Forelimb muscle (tissue), 1 donor: Measurements from ENCODE around the gene PCDHGA5. TPM values are rescaled to one million over a fixed set of nuclear protein-coding genes. Genes with fewer than 3 reads are reported as not detected.
"Not testable (repeated sequence)": the region's sequence is repeated elsewhere in the genome, so short reads cannot be mapped to it uniquely, and the experiment has no call there.

Experiments
- DNase-seq: peaks from one replicate; pipeline ENCODE4 v3.0.0-alpha.2; 2013; ENCODE audit warnings: low read depth
- polyA plus RNA-seq: library from polyadenylated mRNA; unstranded; fragments of 120-200 nt; gene quantifications from one replicate; pipeline ENCODE4 v1.2.1, GENCODE V29; 2013; ENCODE audit not compliant: insufficient read length

Gene PCDHGA5
- polyA plus RNA-seq, result 2.6 TPM

DNA sequence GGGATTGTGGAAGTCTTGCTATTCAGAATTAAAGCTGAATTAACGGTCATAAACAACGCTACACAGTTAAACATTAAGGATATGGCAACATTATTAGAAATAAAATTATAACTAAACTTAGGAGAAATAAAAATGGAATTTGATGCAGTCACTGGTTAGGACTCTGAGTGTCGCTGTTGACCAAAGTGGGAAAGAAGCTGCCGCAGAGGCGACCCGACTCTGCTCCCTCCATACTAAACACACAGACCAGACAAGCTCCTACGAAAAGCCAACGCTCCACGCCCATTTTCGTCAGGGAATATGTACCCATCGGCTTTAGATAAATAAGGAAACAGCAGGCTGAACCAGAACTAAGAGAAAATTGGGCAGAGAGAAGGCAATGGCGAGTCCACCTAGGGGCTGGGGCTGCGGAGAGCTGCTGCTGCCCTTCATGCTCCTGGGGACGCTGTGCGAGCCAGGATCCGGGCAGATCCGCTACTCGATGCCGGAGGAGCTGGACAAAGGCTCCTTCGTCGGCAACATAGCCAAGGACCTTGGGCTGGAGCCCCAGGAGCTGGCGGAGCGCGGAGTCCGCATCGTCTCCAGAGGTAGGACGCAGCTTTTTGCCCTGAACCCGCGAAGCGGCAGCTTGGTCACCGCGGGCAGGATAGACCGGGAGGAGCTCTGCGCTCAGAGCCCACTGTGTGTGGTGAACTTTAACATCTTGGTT lies at the start of gene PCDHGA5:
Gene PCDHGA5 (plus strand): TSS at position 211 of the 709 bp plus-strand sequence. CDS start 169 bp downstream, at position 380.
- no peak for DNase-seq

DNA sequence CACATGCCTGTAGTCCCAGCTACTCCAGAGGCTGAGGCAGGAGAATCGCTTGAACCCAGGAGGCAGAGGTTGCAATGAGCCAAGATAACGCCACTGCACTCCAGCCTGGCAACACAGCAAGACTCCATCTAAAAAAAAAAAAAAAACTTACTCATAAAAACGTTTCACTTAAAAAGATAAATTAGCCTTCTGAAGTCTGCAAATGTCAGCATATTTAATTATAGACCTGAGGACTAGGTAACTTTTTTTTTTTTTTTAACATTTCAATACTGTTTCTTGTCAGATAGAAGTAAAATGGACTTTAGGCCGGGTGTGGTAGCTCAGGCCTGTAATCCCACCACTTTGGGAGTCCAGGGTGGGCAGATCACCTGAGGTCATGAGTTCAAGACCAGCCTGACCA lies 47.0 kb upstream of the PCDHGA5 start:
- DNase-seq, result not testable (repeated sequence)

DNA sequence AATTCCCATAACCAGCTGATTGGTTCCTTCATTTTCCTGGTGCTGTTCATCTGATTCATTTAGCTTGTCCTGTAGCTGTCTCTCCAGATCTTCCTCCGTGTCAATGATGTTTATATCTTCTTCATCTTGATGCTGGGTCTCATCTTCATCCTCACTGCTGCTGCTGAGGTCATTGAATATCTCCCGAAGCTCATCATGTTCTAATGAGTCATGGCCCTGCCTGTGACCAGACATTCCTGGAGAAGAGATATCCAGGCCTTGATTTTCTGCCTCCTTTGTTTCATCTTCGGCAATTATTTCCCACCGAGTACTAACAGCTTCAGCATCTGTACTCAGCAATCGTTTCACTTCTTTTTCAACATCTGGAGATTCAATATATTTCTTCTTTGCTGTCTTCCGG lies 44.8 kb upstream of the PCDHGA5 start:
- DNase-seq, result no peak

DNA sequence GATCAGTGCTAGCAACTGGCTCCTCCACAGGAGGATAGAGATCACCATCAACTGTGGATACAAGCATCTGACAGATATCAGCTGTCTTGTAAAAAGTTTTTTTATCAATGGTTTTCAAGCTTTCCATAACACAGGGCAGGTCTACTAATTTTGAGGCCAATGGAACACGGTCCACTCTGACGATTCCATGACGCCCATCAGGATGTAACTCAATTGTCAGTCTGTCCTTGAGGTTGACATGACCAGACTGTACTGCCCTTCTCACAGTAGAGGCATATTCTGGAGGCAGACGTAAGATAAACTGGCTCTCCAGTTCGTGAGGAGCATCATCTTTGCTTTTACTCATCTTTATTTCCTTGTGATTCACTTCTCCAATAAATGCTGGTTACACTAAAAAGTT lies 44.3 kb upstream of the PCDHGA5 start:
- no peak for DNase-seq

DNA sequence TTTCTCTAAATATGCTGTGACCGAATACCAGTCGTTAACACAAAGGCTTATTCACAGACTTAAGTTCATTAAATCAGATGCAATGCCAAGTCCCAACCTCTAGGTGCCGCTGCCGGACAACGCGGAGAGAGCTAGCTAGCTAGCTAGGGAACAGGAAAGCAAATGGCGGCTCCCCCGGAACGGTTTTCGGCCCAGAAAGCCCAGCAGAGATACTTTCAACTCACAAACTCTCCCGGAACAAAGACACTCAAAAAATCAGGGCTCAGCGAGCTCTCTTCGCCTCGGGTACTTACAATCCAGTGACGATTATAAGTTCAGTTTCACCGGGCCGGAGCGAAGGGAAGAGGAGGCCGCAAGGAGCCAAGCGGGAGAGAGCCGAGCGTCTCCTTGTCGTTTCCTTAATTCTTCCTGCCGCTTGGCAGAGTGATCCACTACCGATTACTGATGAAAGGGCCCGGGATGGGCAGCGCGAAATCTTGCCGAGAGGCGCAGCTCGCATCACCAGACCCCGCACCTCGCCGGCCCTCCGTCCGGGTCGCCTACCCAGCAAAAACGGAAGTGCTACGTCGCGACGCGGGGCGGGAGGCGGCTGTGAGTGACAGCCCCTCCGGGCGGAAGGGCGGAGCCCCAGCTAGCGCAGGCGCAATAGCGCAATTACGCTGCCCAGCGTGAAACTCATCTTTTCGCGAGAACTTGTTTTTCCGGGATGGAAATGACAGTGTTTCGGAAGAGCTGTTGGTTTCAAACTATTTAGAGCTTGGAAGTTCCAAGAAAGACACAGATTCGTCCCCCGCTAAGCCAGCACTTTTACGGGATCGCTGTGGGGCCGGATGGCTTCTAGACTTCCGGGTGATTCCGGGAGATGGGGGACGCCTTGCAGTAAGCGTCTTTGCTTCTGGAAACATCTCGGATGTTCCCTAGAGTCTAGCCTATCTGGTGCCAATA lies 43.5 kb upstream of the PCDHGA5 start, which contains the start of gene TAF7:
Gene TAF7 (minus strand): TSS at position 560 of the 945 bp plus-strand sequence. CDS start 740 bp downstream, outside the sequence.
- DNase-seq, result peak; percentile 84

DNA sequence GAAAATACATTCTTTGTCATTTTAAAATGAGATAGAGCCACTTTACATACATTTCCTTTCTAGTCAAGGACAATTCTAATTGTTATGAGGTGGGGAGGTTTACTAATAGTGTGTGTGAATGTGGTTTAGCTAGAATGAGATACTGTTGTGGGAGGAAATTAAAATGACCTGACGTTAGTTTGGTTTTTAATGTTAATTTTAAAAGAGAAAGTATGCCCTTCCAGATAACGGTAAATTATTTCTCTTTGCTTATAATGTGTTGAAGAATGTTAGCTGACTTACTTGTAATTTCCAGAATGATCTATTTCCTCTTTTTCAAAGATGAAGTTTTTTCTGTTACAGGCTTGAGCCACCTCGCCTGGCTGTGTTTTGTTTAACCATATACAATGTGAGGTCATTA lies 41.7 kb upstream of the PCDHGA5 start:
- DNase-seq, result no peak

DNA sequence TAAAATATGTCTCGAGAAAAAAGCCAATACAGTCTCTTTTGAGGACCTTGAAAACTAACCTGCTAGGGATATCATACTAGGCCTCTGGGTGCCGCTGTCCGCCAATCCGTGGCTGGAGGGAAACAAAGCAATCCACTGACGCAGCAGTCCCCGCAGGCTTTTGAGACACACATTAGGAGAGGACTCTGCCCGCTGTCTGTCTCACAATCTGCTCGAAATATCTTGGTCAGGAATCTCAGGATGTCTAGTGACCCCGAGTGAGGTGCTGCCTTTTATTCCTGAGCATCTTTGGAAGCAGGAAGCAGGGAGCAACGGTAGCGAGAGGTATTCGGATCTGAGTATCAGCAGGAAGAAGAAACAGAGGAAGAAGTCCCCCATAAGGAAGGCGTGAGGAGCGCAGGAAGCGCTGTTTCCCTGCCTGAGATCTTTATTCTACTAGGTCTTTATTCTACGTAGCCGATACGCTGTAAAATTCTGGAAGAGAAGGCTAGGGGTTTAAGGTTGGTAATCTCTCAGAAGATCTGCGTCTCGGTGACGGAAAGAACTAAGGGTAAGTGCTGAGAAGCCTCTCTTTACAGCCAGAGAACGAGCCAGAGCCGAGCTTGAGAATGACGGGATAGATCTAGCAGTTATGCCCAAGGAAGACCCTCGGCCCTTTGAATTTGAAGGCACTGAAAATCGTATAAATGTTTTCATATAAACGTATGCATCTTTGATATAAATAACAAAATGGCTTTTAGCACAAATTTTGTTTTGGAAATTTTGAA lies 37.7 kb upstream of the PCDHGA5 start:
- DNase-seq, result no peak

DNA sequence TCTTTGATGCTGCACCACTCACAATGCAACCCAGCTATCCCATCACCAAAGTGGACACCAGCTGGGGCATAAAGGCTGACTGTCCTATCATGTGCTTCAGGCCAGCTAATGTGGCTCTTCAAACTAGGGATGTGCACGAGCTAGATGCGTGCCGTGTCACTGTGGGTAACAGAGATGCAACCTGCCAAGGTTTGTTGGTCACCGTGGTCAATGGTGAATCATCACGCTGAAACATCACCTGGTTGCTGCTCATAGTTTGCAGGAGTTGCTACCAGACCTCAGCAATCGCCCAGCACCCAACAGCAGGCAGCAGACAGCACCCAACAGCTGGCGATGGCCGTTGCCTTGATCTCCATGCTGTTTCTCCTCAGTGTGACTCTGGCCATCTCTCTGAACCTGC lies 35.7 kb upstream of the PCDHGA5 start:
- DNase-seq, result no peak

DNA sequence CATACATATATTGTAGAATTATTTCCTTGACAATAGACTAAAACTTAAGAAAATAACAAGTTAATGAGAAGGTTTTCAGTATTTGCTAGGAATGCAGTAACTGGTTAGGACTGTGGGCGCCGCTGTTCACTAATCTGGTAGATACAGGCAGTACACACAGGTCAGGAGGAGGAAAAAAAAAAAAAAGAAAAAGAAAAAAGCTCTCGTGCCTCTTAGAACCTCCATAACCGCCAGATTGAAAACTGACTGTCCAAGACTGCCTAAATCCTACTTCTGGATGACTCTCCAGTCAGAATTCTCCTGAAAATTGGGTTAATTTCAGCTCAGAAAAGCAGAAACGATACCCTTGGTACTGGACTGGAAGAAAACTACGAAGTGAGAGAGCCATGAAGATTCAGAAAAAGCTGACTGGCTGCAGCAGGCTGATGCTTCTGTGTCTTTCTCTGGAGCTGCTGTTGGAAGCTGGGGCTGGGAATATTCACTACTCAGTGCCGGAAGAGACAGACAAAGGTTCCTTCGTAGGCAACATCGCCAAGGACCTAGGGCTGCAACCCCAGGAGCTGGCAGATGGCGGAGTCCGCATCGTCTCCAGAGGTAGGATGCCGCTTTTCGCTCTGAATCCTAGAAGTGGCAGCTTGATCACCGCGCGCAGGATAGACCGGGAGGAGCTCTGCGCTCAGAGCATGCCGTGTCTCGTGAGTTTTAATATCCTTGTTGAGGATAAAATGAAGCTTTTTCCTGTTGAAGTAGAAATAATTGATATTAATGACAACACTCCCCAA lies 33.5 kb upstream of the PCDHGA5 start, which contains the start of gene PCDHGA1:
Gene PCDHGA1 (plus strand): TSS at position 216 of the 782 bp plus-strand sequence.
- DNase-seq, result no peak

DNA sequence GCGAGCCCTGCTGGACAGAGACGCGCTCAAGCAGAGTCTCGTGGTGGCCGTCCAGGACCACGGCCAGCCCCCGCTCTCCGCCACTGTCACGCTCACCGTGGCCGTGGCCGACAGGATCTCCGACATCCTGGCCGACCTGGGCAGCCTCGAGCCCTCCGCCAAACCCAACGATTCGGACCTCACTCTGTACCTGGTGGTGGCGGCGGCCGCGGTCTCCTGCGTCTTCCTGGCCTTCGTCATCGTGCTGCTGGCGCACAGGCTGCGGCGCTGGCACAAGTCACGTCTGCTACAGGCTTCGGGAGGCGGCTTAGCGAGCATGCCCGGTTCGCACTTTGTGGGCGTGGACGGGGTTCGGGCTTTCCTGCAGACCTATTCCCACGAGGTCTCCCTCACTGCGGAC lies 31.4 kb upstream of the PCDHGA5 start:
- DNase-seq, result not testable (repeated sequence)

DNA sequence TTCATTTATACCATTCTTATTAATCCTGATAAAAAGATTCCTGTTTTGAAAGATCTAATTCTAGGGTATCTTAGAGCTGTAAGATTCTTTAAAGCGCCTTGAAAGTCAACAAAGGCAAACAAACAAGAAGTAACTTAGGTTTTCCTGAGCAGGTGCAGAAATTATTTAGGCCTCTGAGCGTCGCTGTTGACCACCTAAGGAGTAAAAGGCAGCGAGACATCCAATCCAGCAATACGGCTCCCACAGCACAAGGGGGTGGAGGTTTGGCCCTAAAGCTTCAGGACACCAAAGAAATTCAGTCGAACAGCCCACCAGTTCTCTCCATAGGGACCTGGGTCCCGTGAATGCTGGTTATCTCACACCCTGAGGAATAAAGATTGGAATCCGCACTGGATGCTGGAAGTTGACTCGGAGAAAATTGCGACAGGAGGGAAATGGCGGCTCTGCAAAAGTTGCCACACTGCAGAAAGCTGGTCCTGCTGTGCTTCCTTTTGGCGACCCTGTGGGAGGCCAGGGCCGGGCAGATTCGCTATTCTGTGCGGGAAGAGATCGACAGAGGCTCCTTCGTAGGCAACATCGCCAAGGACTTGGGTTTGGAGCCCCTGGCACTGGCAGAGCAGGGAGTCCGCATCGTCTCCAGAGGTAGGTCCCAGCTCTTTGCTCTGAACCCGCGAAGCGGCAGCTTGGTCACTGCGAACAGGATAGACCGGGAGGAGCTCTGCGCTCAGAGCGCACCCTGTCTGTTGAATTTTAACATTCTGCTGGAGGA lies 25.2 kb upstream of the PCDHGA5 start, which contains the start of gene PCDHGA2:
Gene PCDHGA2 (plus strand): TSS at position 223 of the 769 bp plus-strand sequence.
- DNase-seq, result no peak

DNA sequence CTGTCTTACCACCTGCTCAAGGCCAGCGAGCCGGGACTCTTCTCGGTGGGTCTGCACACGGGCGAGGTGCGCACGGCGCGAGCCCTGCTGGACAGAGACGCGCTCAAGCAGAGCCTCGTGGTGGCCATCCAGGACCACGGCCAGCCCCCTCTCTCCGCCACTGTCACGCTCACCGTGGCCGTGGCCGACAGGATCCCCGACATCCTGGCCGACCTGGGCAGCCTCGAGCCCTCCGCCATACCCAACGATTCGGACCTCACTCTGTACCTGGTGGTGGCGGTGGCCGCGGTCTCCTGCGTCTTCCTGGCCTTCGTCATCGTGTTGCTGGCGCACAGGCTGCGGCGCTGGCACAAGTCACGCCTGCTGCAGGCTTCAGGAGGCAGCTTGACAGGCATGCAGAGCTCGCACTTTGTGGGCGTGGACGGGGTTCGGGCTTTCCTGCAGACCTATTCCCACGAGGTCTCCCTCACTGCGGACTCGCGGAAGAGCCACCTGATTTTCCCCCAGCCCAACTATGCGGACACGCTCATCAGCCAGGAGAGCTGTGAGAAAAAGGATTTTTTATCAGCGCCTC lies 23.1 kb upstream of the PCDHGA5 start:
- DNase-seq, result not testable (repeated sequence)

DNA sequence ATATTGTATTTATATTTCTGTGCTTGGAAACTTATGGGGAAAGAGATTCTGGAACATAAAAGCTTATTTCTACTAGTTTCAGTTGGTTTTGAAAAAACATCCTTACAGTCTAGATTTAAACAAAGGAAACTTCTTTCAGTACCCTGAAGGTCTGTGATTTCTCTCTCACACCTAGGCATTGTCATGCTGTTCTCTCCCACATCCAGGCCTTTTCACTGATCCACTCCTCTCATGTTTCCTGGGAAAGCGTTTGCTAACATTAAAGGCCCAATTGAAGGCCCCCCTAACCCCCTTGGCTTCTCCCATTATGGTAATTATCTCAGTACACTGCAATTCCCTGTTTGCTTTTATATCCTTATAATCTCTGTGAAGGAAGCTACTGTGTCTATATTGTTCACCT lies 21.2 kb upstream of the PCDHGA5 start:
- DNase-seq, result no peak

DNA sequence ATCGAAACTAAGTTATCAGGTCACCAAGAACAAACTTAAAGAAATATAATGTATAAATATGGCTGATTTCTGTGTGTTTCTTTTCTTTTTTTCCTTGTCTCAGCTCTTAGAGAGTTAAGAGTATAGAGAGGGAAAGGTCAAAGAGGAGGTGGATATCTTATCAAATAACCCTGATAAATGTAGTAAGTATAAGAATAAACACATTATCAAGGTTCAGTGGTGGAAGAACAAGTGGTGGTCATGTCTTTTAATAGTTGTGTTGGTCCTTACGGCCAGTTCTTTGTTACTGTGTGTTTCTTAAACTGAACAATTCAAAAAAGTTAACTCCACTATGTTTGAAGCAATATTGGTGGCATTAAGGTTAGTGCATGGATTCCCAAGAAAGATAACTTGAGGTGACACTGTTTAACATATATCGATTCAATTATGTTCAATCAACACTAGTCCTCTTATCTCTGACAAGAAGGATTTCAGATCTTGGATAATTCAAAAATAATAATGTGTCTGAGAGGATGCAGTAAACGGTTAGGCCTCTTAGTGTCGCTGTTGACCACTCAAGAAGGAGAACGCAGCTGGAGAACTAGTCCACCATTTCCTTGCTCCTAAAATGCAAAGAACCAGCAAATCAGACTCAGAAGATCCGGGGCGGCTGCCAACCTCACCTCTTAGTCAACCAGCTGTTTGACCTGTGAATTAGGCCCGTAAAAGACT lies 20.6 kb upstream of the PCDHGA5 start, which contains the start of gene PCDHGA3:
Gene PCDHGA3 (plus strand): TSS at position 588 of the 711 bp plus-strand sequence. CDS start 205 bp downstream, outside the sequence.
- DNase-seq, result no peak

DNA sequence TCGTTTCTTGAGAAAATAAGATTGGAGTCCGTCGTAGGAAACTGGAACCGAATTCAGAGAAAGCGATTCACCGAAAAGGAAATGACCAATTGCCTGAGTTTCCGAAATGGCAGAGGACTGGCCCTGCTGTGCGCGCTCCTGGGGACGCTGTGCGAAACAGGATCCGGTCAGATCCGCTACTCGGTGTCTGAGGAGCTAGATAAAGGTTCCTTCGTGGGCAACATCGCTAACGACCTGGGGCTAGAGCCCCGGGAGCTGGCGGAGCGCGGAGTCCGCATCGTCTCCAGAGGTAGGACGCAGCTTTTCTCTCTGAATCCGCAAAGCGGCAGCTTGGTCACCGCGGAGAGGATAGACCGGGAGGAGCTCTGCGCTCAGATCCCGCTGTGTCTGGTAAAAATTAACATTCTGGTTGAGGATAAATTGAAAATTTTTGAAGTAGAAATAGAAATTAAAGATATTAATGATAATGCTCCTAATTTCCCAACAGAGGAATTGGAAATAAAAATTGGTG lies 20.0 kb upstream of the PCDHGA5 start:
- DNase-seq, result no peak

DNA sequence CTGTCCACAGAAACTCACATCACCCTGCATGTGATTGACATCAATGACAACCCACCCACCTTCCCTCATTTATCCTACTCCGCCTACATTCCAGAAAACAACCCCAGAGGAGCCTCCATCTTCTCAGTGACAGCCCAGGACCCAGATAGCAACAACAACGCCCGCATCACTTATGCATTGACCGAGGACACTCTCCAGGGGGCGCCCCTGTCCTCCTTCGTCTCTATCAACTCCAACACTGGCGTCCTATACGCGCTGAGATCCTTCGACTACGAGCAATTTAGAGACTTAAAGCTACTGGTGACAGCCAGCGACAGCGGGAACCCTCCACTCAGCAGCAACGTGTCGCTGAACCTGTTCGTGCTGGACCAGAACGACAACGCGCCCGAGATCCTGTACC lies 18.6 kb upstream of the PCDHGA5 start:
- no peak for DNase-seq

DNA sequence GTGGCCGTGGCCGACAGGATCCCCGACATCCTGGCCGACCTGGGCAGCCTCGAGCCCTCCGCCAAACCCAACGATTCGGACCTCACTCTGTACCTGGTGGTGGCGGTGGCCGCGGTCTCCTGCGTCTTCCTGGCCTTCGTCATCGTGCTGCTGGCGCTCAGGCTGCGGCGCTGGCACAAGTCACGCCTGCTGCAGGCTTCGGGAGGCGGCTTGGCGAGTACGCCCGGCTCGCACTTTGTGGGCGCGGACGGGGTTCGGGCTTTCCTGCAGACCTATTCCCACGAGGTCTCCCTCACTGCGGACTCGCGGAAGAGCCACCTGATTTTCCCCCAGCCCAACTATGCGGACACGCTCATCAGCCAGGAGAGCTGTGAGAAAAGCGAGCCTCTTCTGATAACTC lies 17.9 kb upstream of the PCDHGA5 start:
- not testable (repeated sequence) for DNase-seq

DNA sequence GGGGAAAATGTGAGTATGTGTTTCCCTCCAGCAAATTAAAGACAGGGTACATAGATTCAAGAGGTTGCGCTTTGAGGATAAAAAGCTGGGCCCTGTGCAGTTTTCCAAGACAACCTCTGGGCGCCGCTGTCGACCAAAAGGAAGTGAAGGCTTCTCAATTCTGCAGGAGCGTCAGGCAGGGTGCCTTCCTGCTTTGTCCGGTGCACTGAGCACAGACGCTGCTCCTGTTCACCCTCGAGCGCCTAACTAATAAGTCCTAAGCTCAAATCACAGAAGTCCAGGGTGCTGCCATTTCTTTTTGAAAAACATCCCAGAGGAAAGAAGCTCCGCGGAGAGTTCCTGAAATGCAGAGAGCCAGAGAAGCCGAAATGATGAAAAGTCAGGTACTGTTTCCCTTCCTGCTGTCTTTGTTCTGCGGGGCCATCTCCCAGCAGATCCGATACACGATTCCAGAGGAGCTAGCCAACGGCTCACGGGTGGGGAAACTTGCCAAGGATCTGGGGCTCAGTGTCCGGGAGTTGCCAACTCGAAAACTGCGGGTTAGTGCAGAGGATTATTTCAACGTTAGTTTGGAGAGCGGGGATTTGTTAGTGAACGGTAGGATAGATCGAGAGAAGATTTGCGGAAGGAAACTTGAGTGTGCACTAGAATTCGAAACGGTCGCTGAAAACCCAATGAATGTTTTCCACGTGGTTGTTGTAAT lies 13.9 kb upstream of the PCDHGA5 start, which contains the start of gene PCDHGB1:
Gene PCDHGB1 (plus strand): TSS at position 183 of the 703 bp plus-strand sequence. CDS start 162 bp downstream, at position 345.
- DNase-seq, result no peak
